C4-2B (cell line): Measurements from ENCODE around the gene FCHSD2.

Experiments
- H3K27ac ChIP-seq: fragments of 450-650 bp; 2 replicates; pipeline ENCODE4 v1.5.1; 2017
- CTCF ChIP-seq: fragments of 450-650 bp; conservative IDR thresholded peaks from 2 replicates; pipeline ENCODE4 v1.5.1; 2017; ENCODE audit warnings: mild to moderate bottlenecking
- ZFX ChIP-seq: fragments of 450-650 bp; IDR thresholded peaks from 2 replicates; pipeline ENCODE4 v1.6.1; 2017

Gene FCHSD2

GRCh38 chr11:73173755-73174494 is 31.8 kb upstream of the FCHSD2 start:
- TF ChIP-seq ZFX: no peak
- no peak for TF ChIP-seq CTCF
- no peak overlapping the region for H3K27ac ChIP-seq

GRCh38 chr11:73172992-73173656 is 31.0 kb upstream of the FCHSD2 start:
- H3K27ac ChIP-seq: no peak overlapping the region
- no peak for TF ChIP-seq CTCF
- no peak for TF ChIP-seq ZFX

- no peak for TF ChIP-seq CTCF
- no peak for TF ChIP-seq ZFX
Observed at GRCh38 chr11:73171436-73172161, 29.5 kb upstream of the FCHSD2 start.

DNA sequence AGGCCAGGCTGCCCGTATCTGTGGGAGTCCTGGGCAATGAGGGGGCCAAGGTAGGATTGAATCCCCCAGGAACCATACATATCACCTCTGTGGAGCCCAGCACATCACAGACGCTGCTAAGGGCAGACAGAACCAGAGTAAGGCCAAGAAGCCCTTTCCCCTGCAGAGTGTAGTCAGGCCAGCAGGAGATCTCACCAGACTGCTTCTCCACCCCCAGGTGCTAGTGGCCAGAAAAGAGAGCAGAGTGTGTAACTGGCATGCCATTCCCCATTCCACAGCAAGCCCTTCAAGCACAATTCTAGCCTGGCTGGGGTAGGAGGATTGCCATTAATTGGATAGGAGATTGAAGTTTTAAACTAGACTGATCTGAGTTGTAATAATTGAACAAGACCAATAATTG is 28.0 kb upstream of the FCHSD2 start:
- TF ChIP-seq ZFX (no peak), CTCF (no peak)
- H3K27ac ChIP-seq: no peak overlapping the region

More at GRCh38 chr11:73171436-73172161, 29.5 kb upstream of the FCHSD2 start:
- H3K27ac ChIP-seq: no peak overlapping the region

DNA sequence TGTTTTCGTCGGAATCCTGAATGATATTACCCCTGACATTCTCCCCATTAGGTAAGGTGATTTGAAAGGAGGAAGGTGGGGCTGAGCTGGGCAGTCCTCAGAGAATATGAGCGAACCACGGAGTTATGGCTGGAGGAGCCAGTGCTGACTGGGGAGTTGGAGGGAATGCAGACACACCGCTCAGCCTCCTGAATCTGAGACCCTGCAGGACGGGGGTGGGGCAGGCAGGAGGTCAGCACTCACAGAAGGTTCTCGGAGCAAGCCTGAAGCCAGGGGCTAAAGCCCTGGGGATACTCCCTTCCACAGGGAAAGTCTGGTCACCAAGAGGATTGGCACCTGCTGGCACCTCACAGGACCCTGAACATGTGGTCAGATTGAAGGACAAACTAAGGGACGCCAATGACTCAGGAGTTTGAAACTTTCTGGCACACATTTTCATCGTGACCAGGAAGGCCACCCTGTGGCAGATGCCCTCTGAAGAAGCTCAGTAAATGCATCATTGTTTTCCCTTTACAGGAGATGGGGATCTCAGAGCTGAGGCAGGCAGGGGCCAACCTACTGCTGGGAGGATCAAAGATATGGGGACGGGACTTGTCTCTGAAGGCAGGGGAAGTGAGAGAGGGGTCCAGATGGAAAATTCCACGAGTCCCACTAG is 26.9 kb upstream of the FCHSD2 start:
- no peak for TF ChIP-seq ZFX
- no peak for TF ChIP-seq CTCF
- H3K27ac ChIP-seq: no peak overlapping the region

DNA sequence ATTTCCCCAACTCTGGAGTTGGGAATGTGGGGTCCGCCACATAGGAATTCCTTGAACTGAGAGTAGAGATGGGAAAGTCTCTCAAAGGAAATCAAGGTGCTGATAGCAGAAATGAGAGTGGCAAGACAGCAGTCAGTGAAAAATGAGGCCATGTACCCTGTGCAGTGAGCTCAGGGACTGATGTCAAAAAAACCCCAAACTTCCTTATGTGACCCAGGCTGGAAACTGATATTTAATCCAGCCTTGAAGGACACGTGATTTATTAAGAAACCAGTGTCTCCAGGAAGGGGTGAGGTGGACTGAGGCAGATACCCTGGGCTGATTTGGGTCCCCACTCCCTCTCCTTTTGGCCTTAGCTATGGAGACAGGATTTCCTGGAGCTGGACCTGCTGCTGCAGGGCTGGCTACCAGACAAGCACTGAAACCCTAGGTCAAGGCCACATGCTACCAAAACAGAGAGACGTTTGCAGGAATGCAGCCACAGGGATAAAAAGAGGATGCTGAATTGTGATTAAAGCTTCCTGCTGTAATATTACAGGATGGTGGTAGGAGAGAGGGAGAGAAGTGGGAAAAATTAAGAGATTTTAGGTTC is 25.3 kb upstream of the FCHSD2 start:
- TF ChIP-seq ZFX: no peak
- TF ChIP-seq CTCF: no peak
- no peak overlapping the region for H3K27ac ChIP-seq
